VCaP (cell line): ENCODE results near the gene IFI27L1.

Experiments used
- H3K27ac ChIP-seq: fragments of 450-650 bp; 2 replicates; pipeline ENCODE4 v1.5.1; 2017
- TF ChIP-seq, protein P1 (sequence below): fragments of 450-650 bp; conservative IDR thresholded peaks from 2 replicates; pipeline ENCODE4 v1.5.1; 2017; ENCODE audit warnings: mild to moderate bottlenecking, moderate library complexity

Gene IFI27L1

DNA sequence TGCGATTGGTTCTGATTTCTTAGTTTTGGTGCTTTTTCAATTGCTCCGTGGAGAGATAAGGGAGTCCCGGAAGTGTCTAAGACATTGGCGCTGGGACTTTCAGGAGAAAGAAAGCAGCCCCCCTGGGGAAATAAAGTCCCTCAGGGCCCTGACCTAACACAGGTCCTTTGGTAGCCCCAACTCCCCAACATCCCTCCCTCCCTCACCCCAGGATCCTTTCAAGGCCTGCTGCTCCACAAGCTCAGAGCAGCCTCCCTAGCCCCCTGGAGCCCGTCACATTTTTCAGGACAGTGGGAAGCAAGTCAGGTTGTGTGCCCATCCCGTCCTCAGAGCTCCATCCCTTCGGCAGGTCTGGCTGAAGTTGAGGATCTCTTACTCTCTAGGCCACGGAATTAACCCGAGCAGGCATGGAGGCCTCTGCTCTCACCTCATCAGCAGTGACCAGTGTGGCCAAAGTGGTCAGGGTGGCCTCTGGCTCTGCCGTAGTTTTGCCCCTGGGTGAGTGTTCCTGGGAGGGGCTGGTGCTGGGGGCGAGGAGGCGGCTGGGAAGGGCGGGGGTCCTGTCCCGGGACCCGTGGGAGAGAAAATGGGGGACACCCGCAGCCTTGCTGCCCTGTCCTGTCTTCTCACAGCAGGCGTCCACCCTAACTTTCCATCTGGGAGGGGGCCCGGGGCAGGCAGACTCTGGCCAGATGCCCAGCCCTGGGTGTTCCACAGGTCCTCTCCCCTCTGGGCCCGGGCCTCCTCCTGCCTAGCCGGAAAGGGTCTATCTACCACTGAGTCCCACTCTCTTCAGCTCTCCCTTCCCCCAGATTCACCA lies 30.4 kb downstream of the IFI27L1 start:
- no peak overlapping the region for H3K27ac ChIP-seq
- TF ChIP-seq, protein P1, sequence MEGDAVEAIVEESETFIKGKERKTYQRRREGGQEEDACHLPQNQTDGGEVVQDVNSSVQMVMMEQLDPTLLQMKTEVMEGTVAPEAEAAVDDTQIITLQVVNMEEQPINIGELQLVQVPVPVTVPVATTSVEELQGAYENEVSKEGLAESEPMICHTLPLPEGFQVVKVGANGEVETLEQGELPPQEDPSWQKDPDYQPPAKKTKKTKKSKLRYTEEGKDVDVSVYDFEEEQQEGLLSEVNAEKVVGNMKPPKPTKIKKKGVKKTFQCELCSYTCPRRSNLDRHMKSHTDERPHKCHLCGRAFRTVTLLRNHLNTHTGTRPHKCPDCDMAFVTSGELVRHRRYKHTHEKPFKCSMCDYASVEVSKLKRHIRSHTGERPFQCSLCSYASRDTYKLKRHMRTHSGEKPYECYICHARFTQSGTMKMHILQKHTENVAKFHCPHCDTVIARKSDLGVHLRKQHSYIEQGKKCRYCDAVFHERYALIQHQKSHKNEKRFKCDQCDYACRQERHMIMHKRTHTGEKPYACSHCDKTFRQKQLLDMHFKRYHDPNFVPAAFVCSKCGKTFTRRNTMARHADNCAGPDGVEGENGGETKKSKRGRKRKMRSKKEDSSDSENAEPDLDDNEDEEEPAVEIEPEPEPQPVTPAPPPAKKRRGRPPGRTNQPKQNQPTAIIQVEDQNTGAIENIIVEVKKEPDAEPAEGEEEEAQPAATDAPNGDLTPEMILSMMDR = no peak

DNA sequence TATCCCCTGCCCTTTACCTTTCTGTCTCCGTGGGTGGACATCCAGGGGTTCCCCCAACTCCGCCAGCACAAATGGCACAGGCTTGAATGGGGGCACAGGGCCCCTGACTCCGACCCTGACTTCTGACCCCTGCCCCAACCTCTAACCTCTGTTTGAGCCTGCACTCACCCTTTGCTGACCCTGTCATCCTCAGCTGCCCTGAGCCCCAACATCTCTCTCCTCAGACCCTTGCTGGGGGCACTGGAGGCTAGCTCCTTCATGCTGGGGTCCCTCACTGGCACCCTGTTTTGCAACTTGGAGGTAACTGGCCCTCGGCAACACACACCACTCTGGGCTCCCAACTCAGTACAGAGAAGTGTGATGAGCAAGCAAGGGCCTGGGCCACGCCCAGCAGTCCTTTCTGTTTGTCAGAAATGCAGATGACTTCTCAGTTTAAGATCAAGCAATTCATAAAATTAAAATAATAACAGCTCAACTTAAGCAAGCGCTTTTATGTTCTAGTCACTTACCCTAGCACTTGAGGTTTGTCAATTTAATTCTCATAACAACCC lies 31.5 kb downstream of the IFI27L1 start:
- TF ChIP-seq, protein P1 = no peak
- H3K27ac ChIP-seq = no peak overlapping the region; the same call in 1 of the 2 replicates

DNA sequence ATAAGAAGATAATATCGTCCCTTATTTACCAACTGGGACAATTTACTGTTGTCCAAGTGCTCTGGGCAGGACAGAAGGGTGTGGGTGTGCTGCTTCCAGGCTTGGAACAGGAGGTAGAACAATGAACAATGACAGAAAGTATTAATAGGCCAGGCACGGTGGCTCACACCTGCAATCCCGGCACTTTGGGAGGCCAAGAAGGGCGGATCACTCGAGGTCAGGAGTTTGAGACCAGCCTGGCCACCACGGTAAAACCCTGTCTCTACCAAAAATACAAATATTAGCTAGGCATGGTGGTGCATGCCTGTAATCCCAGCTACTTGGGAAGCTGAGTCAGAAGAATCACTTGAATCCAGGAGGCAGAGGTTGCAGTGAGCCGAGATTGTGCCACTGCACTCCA lies 32.0 kb downstream of the IFI27L1 start:
- TF ChIP-seq, protein P1 = no peak
- no peak overlapping the region; the same call in 1 of the 2 replicates for H3K27ac ChIP-seq

DNA sequence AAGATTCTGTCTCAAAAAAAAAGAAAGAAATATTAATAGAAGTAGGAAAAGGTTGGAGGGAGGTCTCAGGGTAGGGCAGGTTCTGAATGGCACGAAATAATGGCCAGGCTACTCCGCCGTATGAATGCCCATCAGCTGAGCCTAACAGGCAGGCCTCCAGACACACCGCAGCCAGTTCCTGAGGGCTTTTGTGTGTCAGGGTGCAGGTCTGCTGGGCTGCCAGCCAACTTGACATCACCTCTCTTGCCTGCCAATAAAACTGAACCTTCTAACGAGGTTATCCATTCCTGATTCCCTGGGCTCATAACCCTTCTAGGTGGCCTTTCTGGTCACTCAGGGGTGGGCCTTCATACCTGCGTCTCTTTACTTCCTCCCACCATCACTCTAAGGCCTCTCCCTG lies 32.4 kb downstream of the IFI27L1 start:
- TF ChIP-seq, protein P1 = no peak
- H3K27ac ChIP-seq = no peak overlapping the region; the same call in 1 of the 2 replicates

DNA sequence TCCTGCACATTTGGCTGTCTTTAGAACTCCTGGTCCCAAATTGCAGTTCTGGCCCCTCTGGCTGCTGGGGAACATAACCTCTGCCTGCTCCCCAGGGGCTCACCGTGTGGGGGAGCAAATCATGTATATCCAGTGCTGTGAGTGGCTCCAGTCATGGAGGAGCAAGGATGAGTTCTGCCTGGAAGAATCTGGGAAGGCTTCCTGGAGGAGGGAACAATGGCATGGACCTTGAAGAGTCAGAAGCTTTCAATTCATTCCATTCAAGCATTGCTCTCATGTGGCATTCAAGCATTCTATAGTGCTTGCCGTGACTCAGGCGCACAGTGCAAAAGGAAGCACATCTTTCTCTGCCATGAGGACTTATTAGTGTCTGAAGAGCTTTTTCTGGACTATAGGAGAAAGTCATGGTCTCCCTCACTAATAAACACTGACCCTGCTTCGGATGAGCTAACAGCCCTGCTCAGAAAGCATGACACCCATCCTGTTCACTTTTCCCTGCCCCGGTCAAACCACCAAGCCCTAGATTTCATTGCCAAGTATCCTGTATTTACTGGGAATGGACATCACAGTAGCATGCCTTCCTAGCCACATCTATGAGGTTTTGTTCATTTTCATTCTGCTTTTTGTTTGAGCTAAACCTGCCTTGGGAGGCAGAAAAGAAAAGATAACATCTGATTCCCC lies 32.9 kb downstream of the IFI27L1 start:
- H3K27ac ChIP-seq = no peak overlapping the region
- TF ChIP-seq, protein P1 = no peak

DNA sequence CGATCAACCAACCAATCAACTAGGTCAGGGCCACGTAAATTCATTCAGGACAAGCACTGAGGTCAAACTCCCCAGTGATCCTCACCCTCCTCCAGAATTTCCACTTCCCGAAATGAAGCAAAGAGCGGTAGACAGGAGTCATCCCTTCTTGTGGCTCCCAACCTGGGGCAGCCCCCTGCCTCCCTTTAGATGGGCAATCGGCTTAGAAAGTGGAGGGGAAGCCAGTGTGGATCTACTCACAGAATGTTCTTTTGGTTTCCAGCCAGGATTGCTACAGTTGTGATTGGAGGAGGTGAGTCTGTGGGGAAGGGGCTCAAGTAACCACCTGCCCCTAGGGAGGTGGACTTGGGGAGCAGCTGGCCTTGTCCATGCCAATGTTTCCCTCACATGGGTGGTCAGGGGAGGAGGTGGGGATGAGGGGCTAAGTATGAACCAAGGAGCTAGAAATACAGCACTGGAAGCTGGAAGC lies 33.5 kb downstream of the IFI27L1 start:
- H3K27ac ChIP-seq = no peak overlapping the region
- TF ChIP-seq, protein P1 = no peak

DNA sequence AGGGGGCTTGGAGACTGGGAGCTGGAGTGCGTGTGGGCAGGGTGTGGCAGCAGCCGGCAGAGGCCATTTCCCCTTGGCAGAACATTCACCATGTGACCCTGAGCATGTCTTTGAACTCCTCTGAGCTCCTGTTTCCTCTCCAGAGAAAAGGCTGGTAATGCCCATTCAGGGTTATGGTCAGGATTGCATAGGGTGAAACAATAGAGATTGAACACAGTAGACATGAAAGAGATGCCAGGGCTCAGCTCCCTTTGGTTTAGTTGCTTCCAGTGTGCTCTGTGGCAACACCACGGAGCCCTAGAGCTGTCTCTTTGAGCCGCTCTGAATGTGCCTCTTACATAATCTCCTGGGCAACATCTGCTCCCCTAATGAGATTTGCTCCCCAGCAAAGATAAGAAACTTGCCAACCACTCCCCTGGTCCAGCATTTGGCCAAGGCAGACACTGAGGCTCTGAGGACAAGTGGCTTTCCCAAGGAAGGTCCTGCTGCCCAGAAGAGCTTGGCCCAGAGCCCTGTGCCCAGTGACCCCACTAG lies 34.0 kb downstream of the IFI27L1 start:
- no peak overlapping the region for H3K27ac ChIP-seq
- TF ChIP-seq, protein P1 = no peak
